Spleen (tissue), 7 donors: ENCODE measurements around the gene SNRNP25.

Experiments used
- CTCF ChIP-seq, 11 experiments: fragments of 200-600 bp in 7 of 11; fragments of 450-650 bp in 4 of 11; sonication (generic) in 4 of 11; IDR thresholded peaks in 8 of 11; conservative IDR thresholded peaks in 3 of 11; 1 replicate in 7 of 11; 2 replicates in 4 of 11; pipeline versions ENCODE4 v1.4.0 to v1.8.0; 2016 to 2021; ENCODE audit warnings: antibody characterized with exemption in 11 of 11, inconsistent platforms in 4 of 11, mild to moderate bottlenecking in 1 of 11
- POLR2A ChIP-seq, 3 donors: fragments of 450-650 bp; IDR thresholded peaks; one replicate each; pipeline ENCODE4 v1.5.1; 2017; ENCODE audit warnings: antibody characterized with exemption in 3 of 3, mild to moderate bottlenecking in 1 of 3
- donor health status: DM: no; HTN: no; CAD: no; lungs with moderate emphysema.
- donor health status: DM: no; HTN: no; CAD: no.
- donor health status: DM: no; HTN: no; CAD: no.

GRCh38 chr16:50769-51591, 2.6 kb upstream of the SNRNP25 start:
- TF ChIP-seq POLR2A (IDR thresholded peaks at IDR 0.05) (no peak), CTCF (IDR thresholded peaks at IDR 0.05 in 8 of 11, conservative IDR thresholded peaks at IDR 0.05 in 3 of 11) (no peak)
